SK-N-SH treated with all-trans-retinoic acid at 6 μM for 48 hours (cell line): ENCODE results near the gene SLC6A8.

ENCODE experiments used
- ATAC-seq: fragments of 200-7000 bp; cut with Tn5 transposase; 3 replicates; pipeline ENCODE4 v1.9.1; 2020; ENCODE audit warnings: mild to moderate bottlenecking, moderate library complexity
- ARNTL ChIP-seq: fragments of 450-650 bp; formaldehyde crosslinking; IDR thresholded peaks from 2 replicates; pipeline ENCODE4 v1.5.0; 2020; ENCODE audit warnings: low read depth, mild to moderate bottlenecking, moderate library complexity, borderline replicate concordance
- BACH2 ChIP-seq: fragments of 250-450 bp; sonication (Bioruptor Pico); IDR thresholded peaks from 2 replicates; pipeline ENCODE4 v1.9.0; 2021; ENCODE audit warnings: mild to moderate bottlenecking, borderline replicate concordance
- CSDC2 ChIP-seq: fragments of 250-450 bp; sonication (Bioruptor Pico); IDR thresholded peaks from 2 replicates; pipeline ENCODE4 v1.5.0; 2020; ENCODE audit warnings: mild to moderate bottlenecking, moderate library complexity
- ESRRG ChIP-seq: fragments of 250-450 bp; sonication (Bioruptor Pico); IDR thresholded peaks from 2 replicates; pipeline ENCODE4 v1.6.1; 2021; ENCODE audit warnings: mild to moderate bottlenecking
- GLIS3 ChIP-seq: fragments of 250-450 bp; sonication (Bioruptor Pico); IDR thresholded peaks from 2 replicates; pipeline ENCODE4 v1.5.0; 2020; ENCODE audit warnings: mild to moderate bottlenecking, moderate library complexity
- ISL1 ChIP-seq: fragments of 250-450 bp; sonication (Bioruptor Pico); IDR thresholded peaks from 2 replicates; pipeline ENCODE4 v2.1.2; 2022; ENCODE audit warnings: mild to moderate bottlenecking, moderate library complexity
- OSR1 ChIP-seq: fragments of 250-450 bp; sonication (Bioruptor Pico); IDR thresholded peaks from 2 replicates; pipeline ENCODE4 v1.8.0; 2022; ENCODE audit warnings: moderate library complexity, mild to moderate bottlenecking, inconsistent platforms
- PPARA ChIP-seq: fragments of 250-450 bp; sonication (Bioruptor Pico); IDR thresholded peaks from 2 replicates; pipeline ENCODE4 v1.5.0; 2020; ENCODE audit warnings: mild to moderate bottlenecking, borderline replicate concordance
- RARB ChIP-seq: fragments of 250-450 bp; sonication (Bioruptor Pico); IDR thresholded peaks from 2 replicates; pipeline ENCODE4 v1.8.0; 2021; ENCODE audit warnings: mild to moderate bottlenecking, moderate library complexity
- SNAI2 ChIP-seq: fragments of 250-450 bp; sonication (Bioruptor Pico); IDR thresholded peaks from 2 replicates; pipeline ENCODE4 v1.5.0; 2020; ENCODE audit warnings: mild to moderate bottlenecking, moderate library complexity
- TCF4 ChIP-seq: fragments of 250-450 bp; sonication (Bioruptor Pico); IDR thresholded peaks from 2 replicates; pipeline ENCODE4 v1.8.0; 2021; ENCODE audit warnings: mild to moderate bottlenecking, moderate library complexity, borderline replicate concordance
- TOX ChIP-seq: fragments of 250-450 bp; sonication (Bioruptor Pico); IDR thresholded peaks from 2 replicates; pipeline ENCODE4 v1.8.0; 2021; ENCODE audit warnings: mild to moderate bottlenecking, moderate library complexity, borderline replicate concordance
- ZC3H10 ChIP-seq: fragments of 250-450 bp; sonication (Bioruptor Pico); IDR thresholded peaks from 2 replicates; pipeline ENCODE4 v1.5.1; 2021; ENCODE audit warnings: mild to moderate bottlenecking, moderate library complexity
- ZFP3 ChIP-seq: fragments of 250-450 bp; sonication (Bioruptor Pico); IDR thresholded peaks from 2 replicates; pipeline ENCODE4 v1.5.0; 2020; ENCODE audit warnings: mild to moderate bottlenecking, moderate library complexity
- ZFP30 ChIP-seq: fragments of 450-650 bp; formaldehyde crosslinking; IDR thresholded peaks from 2 replicates; pipeline ENCODE4 v1.5.0; 2022; ENCODE audit warnings: mild to moderate bottlenecking, moderate library complexity
- ZNF565 ChIP-seq: fragments of 450-650 bp; formaldehyde crosslinking; conservative IDR thresholded peaks from 2 replicates; pipeline ENCODE4 v1.5.0; 2020; ENCODE audit warnings: low read depth, mild to moderate bottlenecking, moderate library complexity
- ZNF70 ChIP-seq: fragments of 450-650 bp; formaldehyde crosslinking; IDR thresholded peaks from 2 replicates; pipeline ENCODE4 v1.5.0; 2020; ENCODE audit warnings: mild to moderate bottlenecking, moderate library complexity
- ZNF8 ChIP-seq: fragments of 450-650 bp; formaldehyde crosslinking; IDR thresholded peaks from 2 replicates; pipeline ENCODE4 v1.5.0; 2020; ENCODE audit warnings: mild to moderate bottlenecking, moderate library complexity
- TF ChIP-seq, protein P1 (sequence below): fragments of 250-450 bp; sonication (Bioruptor Pico); IDR thresholded peaks from 2 replicates; pipeline ENCODE4 v1.8.0; 2020; ENCODE audit warnings: mild to moderate bottlenecking, moderate library complexity, borderline replicate concordance
- TF ChIP-seq, protein P2 (sequence below): fragments of 250-450 bp; sonication (Bioruptor Pico); IDR thresholded peaks from 2 replicates; pipeline ENCODE4 v1.8.0; 2021; ENCODE audit warnings: low read depth, mild to moderate bottlenecking, moderate library complexity, borderline replicate concordance
- TF ChIP-seq, protein P3 (sequence below): fragments of 250-450 bp; sonication (Bioruptor Pico); IDR thresholded peaks from 2 replicates; pipeline ENCODE4 v1.5.1; 2020; ENCODE audit warnings: low read depth, mild to moderate bottlenecking, moderate library complexity
- TF ChIP-seq, protein P4 (sequence below): fragments of 250-450 bp; sonication (Bioruptor Pico); IDR thresholded peaks from 2 replicates; pipeline ENCODE4 v1.5.0; 2020; ENCODE audit warnings: mild to moderate bottlenecking, moderate library complexity

SLC6A8 gene

DNA sequence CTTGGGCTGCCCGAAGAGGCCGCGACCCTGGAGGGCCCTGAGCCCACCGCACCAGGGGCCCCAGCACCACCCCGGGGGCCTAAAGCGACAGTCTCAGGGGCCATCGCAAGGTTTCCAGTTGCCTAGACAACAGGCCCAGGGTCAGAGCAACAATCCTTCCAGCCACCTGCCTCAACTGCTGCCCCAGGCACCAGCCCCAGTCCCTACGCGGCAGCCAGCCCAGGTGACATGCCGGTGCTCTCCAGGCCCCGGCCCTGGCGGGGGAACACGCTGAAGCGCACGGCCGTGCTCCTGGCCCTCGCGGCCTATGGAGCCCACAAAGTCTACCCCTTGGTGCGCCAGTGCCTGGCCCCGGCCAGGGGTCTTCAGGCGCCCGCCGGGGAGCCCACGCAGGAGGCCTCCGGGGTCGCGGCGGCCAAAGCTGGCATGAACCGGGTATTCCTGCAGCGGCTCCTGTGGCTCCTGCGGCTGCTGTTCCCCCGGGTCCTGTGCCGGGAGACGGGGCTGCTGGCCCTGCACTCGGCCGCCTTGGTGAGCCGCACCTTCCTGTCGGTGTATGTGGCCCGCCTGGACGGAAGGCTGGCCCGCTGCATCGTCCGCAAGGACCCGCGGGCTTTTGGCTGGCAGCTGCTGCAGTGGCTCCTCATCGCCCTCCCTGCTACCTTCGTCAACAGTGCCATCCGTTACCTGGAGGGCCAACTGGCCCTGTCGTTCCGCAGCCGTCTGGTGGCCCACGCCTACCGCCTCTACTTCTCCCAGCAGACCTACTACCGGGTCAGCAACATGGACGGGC, 37.5 kb downstream of the SLC6A8 start:
- TF ChIP-seq RARB (CRISPR knock-in tag) (no peak), ESRRG (no peak), GLIS3 (CRISPR knock-in tag) (no peak), BACH2 (CRISPR knock-in tag) (no peak), TCF4 (CRISPR knock-in tag) (no peak), OSR1 (CRISPR knock-in tag) (no peak), TOX (CRISPR knock-in tag) (no peak)
- no peak for ATAC-seq

DNA sequence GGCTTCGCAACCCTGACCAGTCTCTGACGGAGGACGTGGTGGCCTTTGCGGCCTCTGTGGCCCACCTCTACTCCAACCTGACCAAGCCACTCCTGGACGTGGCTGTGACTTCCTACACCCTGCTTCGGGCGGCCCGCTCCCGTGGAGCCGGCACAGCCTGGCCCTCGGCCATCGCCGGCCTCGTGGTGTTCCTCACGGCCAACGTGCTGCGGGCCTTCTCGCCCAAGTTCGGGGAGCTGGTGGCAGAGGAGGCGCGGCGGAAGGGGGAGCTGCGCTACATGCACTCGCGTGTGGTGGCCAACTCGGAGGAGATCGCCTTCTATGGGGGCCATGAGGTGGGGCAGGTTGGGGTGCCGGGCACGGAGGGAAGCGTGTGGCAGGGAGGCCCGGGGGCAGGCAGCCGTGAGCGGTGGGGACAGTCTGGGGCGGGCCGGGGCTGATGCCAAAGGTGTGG, 38.1 kb downstream of the SLC6A8 start:
- no peak for ATAC-seq
- TF ChIP-seq, protein P1, sequence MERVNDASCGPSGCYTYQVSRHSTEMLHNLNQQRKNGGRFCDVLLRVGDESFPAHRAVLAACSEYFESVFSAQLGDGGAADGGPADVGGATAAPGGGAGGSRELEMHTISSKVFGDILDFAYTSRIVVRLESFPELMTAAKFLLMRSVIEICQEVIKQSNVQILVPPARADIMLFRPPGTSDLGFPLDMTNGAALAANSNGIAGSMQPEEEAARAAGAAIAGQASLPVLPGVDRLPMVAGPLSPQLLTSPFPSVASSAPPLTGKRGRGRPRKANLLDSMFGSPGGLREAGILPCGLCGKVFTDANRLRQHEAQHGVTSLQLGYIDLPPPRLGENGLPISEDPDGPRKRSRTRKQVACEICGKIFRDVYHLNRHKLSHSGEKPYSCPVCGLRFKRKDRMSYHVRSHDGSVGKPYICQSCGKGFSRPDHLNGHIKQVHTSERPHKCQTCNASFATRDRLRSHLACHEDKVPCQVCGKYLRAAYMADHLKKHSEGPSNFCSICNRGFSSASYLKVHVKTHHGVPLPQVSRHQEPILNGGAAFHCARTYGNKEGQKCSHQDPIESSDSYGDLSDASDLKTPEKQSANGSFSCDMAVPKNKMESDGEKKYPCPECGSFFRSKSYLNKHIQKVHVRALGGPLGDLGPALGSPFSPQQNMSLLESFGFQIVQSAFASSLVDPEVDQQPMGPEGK (CRISPR knock-in tag), result no peak
- no peak for TF ChIP-seq ZNF70 (CRISPR knock-in tag)
- TF ChIP-seq, protein P2, sequence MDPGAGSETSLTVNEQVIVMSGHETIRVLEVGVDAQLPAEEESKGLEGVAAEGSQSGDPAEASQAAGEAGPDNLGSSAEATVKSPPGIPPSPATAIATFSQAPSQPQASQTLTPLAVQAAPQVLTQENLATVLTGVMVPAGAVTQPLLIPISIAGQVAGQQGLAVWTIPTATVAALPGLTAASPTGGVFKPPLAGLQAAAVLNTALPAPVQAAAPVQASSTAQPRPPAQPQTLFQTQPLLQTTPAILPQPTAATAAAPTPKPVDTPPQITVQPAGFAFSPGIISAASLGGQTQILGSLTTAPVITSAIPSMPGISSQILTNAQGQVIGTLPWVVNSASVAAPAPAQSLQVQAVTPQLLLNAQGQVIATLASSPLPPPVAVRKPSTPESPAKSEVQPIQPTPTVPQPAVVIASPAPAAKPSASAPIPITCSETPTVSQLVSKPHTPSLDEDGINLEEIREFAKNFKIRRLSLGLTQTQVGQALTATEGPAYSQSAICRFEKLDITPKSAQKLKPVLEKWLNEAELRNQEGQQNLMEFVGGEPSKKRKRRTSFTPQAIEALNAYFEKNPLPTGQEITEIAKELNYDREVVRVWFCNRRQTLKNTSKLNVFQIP (CRISPR knock-in tag), result no peak
- no peak for TF ChIP-seq ZFP3 (CRISPR knock-in tag)
- TF ChIP-seq ZFP30 (CRISPR knock-in tag), result no peak
- TF ChIP-seq ZNF565 (CRISPR knock-in tag), result no peak
- no peak for TF ChIP-seq TCF4 (CRISPR knock-in tag)
- no peak for TF ChIP-seq ZC3H10 (CRISPR knock-in tag)
- no peak for TF ChIP-seq ZNF8
- TF ChIP-seq CSDC2 (CRISPR knock-in tag), result no peak
- TF ChIP-seq, protein P3, sequence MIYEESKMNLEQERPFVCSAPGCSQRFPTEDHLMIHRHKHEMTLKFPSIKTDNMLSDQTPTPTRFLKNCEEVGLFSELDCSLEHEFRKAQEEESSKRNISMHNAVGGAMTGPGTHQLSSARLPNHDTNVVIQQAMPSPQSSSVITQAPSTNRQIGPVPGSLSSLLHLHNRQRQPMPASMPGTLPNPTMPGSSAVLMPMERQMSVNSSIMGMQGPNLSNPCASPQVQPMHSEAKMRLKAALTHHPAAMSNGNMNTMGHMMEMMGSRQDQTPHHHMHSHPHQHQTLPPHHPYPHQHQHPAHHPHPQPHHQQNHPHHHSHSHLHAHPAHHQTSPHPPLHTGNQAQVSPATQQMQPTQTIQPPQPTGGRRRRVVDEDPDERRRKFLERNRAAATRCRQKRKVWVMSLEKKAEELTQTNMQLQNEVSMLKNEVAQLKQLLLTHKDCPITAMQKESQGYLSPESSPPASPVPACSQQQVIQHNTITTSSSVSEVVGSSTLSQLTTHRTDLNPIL (CRISPR knock-in tag), result no peak

DNA sequence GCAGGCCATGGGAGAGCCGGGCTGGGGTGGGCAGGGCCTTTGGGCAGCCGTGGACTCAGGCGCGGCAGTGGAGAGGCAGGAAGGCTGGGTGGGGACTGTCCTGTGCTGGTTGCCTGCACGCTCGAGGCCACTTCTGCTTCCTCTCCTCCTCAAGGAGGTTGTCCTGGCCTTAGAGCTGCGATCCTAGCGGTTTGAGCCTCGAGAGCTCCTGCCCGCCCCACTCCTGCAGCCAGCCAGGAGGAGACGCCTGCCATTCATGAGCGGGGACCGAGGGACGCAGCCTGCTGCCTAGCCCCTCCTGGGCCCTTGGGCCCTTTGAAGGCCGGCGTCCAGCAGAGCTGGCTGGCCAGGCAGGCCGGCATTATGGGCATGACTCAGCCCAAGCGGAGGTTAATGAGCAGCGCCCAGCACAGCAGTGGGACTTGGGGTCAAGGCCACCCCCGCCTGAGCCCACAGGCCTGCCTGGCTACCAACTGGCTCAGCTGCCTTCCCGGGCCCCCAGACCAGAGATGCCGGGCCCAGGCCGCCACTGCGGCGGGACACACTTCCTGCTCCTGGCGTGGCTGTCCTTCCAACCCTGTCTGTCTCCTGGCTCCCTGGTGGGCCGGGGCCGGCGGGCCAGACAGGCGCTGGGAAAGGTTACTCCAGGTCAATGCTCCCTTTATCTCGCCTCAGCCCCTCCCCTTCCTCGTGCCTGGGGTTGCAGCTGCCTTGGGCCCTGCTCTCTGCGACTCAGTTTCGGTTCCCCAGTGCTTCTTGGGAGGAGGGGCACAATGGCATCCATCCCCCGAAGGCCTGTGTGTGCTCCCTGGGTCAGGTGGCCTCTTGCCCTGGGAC, 38.8 kb downstream of the SLC6A8 start:
- TF ChIP-seq GLIS3 (CRISPR knock-in tag) (no peak), ARNTL (CRISPR knock-in tag) (no peak), ISL1 (CRISPR knock-in tag) (no peak), ZNF70 (CRISPR knock-in tag) (no peak), CSDC2 (CRISPR knock-in tag) (no peak), PPARA (CRISPR knock-in tag) (no peak), ZNF565 (CRISPR knock-in tag) (no peak), ZC3H10 (CRISPR knock-in tag) (no peak), ZNF8 (no peak), ZFP3 (CRISPR knock-in tag) (no peak), SNAI2 (CRISPR knock-in tag) (no peak), RARB (CRISPR knock-in tag) (no peak), ESRRG (no peak), BACH2 (CRISPR knock-in tag) (no peak)
- TF ChIP-seq, protein P2 (CRISPR knock-in tag), result no peak
- TF ChIP-seq, protein P4, sequence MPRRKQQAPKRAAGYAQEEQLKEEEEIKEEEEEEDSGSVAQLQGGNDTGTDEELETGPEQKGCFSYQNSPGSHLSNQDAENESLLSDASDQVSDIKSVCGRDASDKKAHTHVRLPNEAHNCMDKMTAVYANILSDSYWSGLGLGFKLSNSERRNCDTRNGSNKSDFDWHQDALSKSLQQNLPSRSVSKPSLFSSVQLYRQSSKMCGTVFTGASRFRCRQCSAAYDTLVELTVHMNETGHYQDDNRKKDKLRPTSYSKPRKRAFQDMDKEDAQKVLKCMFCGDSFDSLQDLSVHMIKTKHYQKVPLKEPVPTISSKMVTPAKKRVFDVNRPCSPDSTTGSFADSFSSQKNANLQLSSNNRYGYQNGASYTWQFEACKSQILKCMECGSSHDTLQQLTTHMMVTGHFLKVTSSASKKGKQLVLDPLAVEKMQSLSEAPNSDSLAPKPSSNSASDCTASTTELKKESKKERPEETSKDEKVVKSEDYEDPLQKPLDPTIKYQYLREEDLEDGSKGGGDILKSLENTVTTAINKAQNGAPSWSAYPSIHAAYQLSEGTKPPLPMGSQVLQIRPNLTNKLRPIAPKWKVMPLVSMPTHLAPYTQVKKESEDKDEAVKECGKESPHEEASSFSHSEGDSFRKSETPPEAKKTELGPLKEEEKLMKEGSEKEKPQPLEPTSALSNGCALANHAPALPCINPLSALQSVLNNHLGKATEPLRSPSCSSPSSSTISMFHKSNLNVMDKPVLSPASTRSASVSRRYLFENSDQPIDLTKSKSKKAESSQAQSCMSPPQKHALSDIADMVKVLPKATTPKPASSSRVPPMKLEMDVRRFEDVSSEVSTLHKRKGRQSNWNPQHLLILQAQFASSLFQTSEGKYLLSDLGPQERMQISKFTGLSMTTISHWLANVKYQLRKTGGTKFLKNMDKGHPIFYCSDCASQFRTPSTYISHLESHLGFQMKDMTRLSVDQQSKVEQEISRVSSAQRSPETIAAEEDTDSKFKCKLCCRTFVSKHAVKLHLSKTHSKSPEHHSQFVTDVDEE (CRISPR knock-in tag), result no peak
- TF ChIP-seq, protein P1 (CRISPR knock-in tag), result no peak
- TF ChIP-seq, protein P3 (CRISPR knock-in tag), result no peak
- ATAC-seq, result peak; percentile 41
